Neural cell (in vitro differentiated cells): Measurements from ENCODE around the gene PHACTR1.

Experiments used
- EP300 ChIP-seq: fragments of 450-650 bp; conservative IDR thresholded peaks from 2 replicates; pipeline ENCODE4 v1.6.1; 2014; ENCODE audit warnings: antibody characterized with exemption, mild to moderate bottlenecking, moderate library complexity; ENCODE audit not compliant: poor library complexity, severe bottlenecking
- EZH2 ChIP-seq: fragments of 200-600, 300-800 bp; shearing (Covaris generic), sonication (generic); IDR thresholded peaks from 2 replicates; pipeline ENCODE4 v1.6.1; 2014; ENCODE audit warnings: antibody characterized with exemption, low read length, borderline replicate concordance, mild to moderate bottlenecking; ENCODE audit not compliant: insufficient read depth, poor library complexity, severe bottlenecking
- MXI1 ChIP-seq: fragments of 450-650 bp; conservative IDR thresholded peaks from 2 replicates; pipeline ENCODE4 v1.6.1; 2014; ENCODE audit warnings: antibody characterized with exemption, mild to moderate bottlenecking; ENCODE audit not compliant: poor library complexity, severe bottlenecking
- POLR2AphosphoS5 ChIP-seq: IDR thresholded peaks from 2 replicates; pipeline ENCODE4 v1.6.1; 2012
- SMC3 ChIP-seq: fragments of 450-650 bp; conservative IDR thresholded peaks from 2 replicates; pipeline ENCODE4 v1.6.1; 2014; ENCODE audit warnings: antibody characterized with exemption, mild to moderate bottlenecking, moderate library complexity; ENCODE audit not compliant: poor library complexity
- TAF1 ChIP-seq: IDR thresholded peaks from 2 replicates; pipeline ENCODE4 v1.6.1; 2012; ENCODE audit warnings: low read depth
- TF ChIP-seq, protein P1 (sequence below): fragments of 450-650 bp; IDR thresholded peaks from 2 replicates; pipeline ENCODE4 v1.5.1; 2014; ENCODE audit warnings: antibody characterized with exemption, mild to moderate bottlenecking, moderate library complexity; ENCODE audit not compliant: poor library complexity, severe bottlenecking
- TF ChIP-seq, protein P2 (sequence below): IDR thresholded peaks from 2 replicates; pipeline ENCODE4 v1.6.1; 2012; ENCODE audit warnings: borderline replicate concordance

DNA sequence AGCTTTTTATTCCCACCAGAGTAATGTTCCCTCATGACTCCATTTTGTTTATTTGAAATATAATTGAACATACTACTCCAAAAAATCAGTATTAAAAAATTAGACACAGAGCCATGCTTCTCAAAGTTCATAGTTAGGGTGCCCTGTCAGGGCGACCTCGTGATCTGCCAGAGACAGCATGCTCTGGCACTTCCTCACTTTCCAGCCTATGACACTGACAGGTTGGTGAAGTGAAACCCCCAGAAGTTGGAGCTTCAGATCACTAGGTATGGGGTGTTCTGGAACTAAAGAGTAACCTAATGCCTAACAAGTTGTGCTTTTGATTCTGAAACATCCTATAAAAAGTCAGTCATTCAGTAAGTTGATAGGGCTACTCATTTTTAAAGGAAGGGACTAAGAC lies 518.8 kb downstream of the PHACTR1 start:
- TF ChIP-seq, protein P1, sequence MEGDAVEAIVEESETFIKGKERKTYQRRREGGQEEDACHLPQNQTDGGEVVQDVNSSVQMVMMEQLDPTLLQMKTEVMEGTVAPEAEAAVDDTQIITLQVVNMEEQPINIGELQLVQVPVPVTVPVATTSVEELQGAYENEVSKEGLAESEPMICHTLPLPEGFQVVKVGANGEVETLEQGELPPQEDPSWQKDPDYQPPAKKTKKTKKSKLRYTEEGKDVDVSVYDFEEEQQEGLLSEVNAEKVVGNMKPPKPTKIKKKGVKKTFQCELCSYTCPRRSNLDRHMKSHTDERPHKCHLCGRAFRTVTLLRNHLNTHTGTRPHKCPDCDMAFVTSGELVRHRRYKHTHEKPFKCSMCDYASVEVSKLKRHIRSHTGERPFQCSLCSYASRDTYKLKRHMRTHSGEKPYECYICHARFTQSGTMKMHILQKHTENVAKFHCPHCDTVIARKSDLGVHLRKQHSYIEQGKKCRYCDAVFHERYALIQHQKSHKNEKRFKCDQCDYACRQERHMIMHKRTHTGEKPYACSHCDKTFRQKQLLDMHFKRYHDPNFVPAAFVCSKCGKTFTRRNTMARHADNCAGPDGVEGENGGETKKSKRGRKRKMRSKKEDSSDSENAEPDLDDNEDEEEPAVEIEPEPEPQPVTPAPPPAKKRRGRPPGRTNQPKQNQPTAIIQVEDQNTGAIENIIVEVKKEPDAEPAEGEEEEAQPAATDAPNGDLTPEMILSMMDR = no peak
- no peak for TF ChIP-seq EZH2
- TF ChIP-seq, protein P2, sequence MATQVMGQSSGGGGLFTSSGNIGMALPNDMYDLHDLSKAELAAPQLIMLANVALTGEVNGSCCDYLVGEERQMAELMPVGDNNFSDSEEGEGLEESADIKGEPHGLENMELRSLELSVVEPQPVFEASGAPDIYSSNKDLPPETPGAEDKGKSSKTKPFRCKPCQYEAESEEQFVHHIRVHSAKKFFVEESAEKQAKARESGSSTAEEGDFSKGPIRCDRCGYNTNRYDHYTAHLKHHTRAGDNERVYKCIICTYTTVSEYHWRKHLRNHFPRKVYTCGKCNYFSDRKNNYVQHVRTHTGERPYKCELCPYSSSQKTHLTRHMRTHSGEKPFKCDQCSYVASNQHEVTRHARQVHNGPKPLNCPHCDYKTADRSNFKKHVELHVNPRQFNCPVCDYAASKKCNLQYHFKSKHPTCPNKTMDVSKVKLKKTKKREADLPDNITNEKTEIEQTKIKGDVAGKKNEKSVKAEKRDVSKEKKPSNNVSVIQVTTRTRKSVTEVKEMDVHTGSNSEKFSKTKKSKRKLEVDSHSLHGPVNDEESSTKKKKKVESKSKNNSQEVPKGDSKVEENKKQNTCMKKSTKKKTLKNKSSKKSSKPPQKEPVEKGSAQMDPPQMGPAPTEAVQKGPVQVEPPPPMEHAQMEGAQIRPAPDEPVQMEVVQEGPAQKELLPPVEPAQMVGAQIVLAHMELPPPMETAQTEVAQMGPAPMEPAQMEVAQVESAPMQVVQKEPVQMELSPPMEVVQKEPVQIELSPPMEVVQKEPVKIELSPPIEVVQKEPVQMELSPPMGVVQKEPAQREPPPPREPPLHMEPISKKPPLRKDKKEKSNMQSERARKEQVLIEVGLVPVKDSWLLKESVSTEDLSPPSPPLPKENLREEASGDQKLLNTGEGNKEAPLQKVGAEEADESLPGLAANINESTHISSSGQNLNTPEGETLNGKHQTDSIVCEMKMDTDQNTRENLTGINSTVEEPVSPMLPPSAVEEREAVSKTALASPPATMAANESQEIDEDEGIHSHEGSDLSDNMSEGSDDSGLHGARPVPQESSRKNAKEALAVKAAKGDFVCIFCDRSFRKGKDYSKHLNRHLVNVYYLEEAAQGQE = no peak
- no peak for TF ChIP-seq POLR2AphosphoS5
- TF ChIP-seq SMC3 = no peak
- TF ChIP-seq MXI1 = no peak
- TF ChIP-seq EP300 = no peak
- TF ChIP-seq TAF1 = no peak
